H1 (cell line): ENCODE data around the gene UFC1. TPM values are rescaled to one million over a fixed set of nuclear protein-coding genes. Genes with fewer than 3 reads are reported as not detected.

ENCODE experiments used
- BRCA1 ChIP-seq: IDR thresholded peaks from 2 replicates; pipeline ENCODE4 v1.6.1; 2012; ENCODE audit warnings: low read depth, low read length, improper control_type of control experiment
- polyA plus RNA-seq, 7 experiments: library from polyadenylated mRNA; depleted of rRNA in 3 of 7; stranded (reverse) in 5 of 7; unstranded in 2 of 7; fragments of >200 nt in 5 of 7; fragments of 200-250 nt in 2 of 7; gene quantifications; 1 replicate in 5 of 7; 2 replicates in 1 of 7; 4 replicates in 1 of 7; pipeline versions ENCODE4 v1.2.1 to v1.2.3, GENCODE V29; 2011 to 2013; ENCODE audit warnings: missing spikeins in 2 of 7, mixed read lengths in 2 of 7
- total RNA-seq: library from RNA; stranded (reverse); fragmentation: NEBNext Ultra II Directional; extraction: Animal tissue kit (Norgen Biotek cat#: 25700); gene quantifications from 2 replicates; pipeline ENCODE4 v1.2.1, GENCODE V29; 2021

The UFC1 gene
- total and polyA plus RNA-seq, 2 of the 8 experiments (the other 6 are each of a cell fraction or from before 2014, with no cell fraction given): 67.8 to 102 TPM

GRCh38 chr1:161162052-161162451 lies 8.3 kb downstream of the UFC1 start (continued):
- TF ChIP-seq BRCA1: no peak
